HG03066 (cell line): ENCODE measurements around the gene EMP3.
"Not testable (repeated sequence)": the region's sequence is repeated elsewhere in the genome, so short reads cannot be mapped to it uniquely, and the experiment has no call there.

Source experiments
- ATAC-seq: cut with Tn5 transposase; IDR thresholded peaks from one replicate; pipeline ENCODE4 v1.9.1; 2021; ENCODE audit warnings: low read depth; ENCODE audit not compliant: unreplicated experiment

EMP3 gene

GRCh38 chr19:48315712-48316111 is 9.6 kb upstream of the EMP3 start:
- no peak for ATAC-seq

- not testable (repeated sequence) for ATAC-seq
These were observed 7.7 kb upstream of the EMP3 start for GRCh38 chr19:48317708-48317960.

- no peak for ATAC-seq
These were observed 6.9 kb upstream of the EMP3 start for GRCh38 chr19:48318286-48318987.

- ATAC-seq: no peak
These were observed 5.5 kb upstream of the EMP3 start for GRCh38 chr19:48319647-48320541.

GRCh38 chr19:48321372-48321621 is 4.1 kb upstream of the EMP3 start:
- peak; percentile 50 for ATAC-seq

- peak; percentile 52 for ATAC-seq
These were observed 3.4 kb upstream of the EMP3 start for GRCh38 chr19:48321622-48322591.

- no peak for ATAC-seq
These were observed 4.0 kb downstream of the EMP3 start for GRCh38 chr19:48329167-48329891.

GRCh38 chr19:48330012-48330681 is 4.8 kb downstream of the EMP3 start:
- ATAC-seq: no peak

GRCh38 chr19:48332351-48332661 is 7.0 kb downstream of the EMP3 start:
- no peak for ATAC-seq

- ATAC-seq: peak; percentile 55
These were observed 7.5 kb downstream of the EMP3 start for GRCh38 chr19:48332662-48333466.

- peak; percentile 49 for ATAC-seq
These were observed 8.4 kb downstream of the EMP3 start for GRCh38 chr19:48333467-48334384.

- no peak for ATAC-seq
These were observed 13.0 kb downstream of the EMP3 start for GRCh38 chr19:48338253-48338755.

GRCh38 chr19:48338802-48339503 is 13.6 kb downstream of the EMP3 start:
- no peak for ATAC-seq

GRCh38 chr19:48340995-48341394 is 15.6 kb downstream of the EMP3 start:
- ATAC-seq: no peak

GRCh38 chr19:48341515-48342413 is 16.4 kb downstream of the EMP3 start:
- no peak for ATAC-seq

GRCh38 chr19:48342414-48342738 is 17.0 kb downstream of the EMP3 start:
- ATAC-seq: no peak
